NCI-H69 (cell line): ENCODE measurements around the gene C1orf167.
A peak's percentile ranks its signal among the peaks of the same experiment; 100 is the strongest.

Experiments used
- DNase-seq: peaks from one replicate; lab custom pipeline; 2025; lab: John Stamatoyannopoulos, UW

Gene C1orf167

GRCh38 chr1:11761988-11762406, at the start of gene C1orf167:
C1orf167 (plus strand) TSS chr1:11762193; CDS start chr1:11764401, 2,208 bp downstream.
- DNase-seq: peak; percentile 21

GRCh38 chr1:11712285-11712684, 49.7 kb upstream of the C1orf167 start:
- no peak for DNase-seq

- no peak for DNase-seq
These were observed 48.9 kb upstream of the C1orf167 start for GRCh38 chr1:11713095-11713494.

GRCh38 chr1:11714831-11715575, 47.0 kb upstream of the C1orf167 start:
- DNase-seq: no peak

GRCh38 chr1:11719313-11720032, 42.5 kb upstream of the C1orf167 start:
- peak; percentile 78 for DNase-seq

GRCh38 chr1:11720033-11720376, 42.0 kb upstream of the C1orf167 start:
- no peak for DNase-seq

GRCh38 chr1:11720525-11720924, 41.5 kb upstream of the C1orf167 start:
- DNase-seq: no peak

- DNase-seq: no peak
These were observed 40.7 kb upstream of the C1orf167 start for GRCh38 chr1:11721311-11721710.

GRCh38 chr1:11722538-11722937, 39.5 kb upstream of the C1orf167 start:
- no peak for DNase-seq

- peak; percentile 72 for DNase-seq
These were observed 36.4 kb upstream of the C1orf167 start for GRCh38 chr1:11725616-11726015.

- DNase-seq: no peak
These were observed 34.9 kb upstream of the C1orf167 start for GRCh38 chr1:11727119-11727518.

GRCh38 chr1:11728126-11728806, 33.7 kb upstream of the C1orf167 start:
- peak; percentile 63 for DNase-seq

GRCh38 chr1:11729155-11729497, 32.9 kb upstream of the C1orf167 start:
- DNase-seq: no peak

- DNase-seq: peak; percentile 49
These were observed 32.2 kb upstream of the C1orf167 start for GRCh38 chr1:11729498-11730428.

- DNase-seq: no peak
These were observed 31.5 kb upstream of the C1orf167 start for GRCh38 chr1:11730429-11730891.

GRCh38 chr1:11731691-11732283, 30.2 kb upstream of the C1orf167 start:
- no peak for DNase-seq

- DNase-seq: no peak
These were observed 28.7 kb upstream of the C1orf167 start for GRCh38 chr1:11733306-11733705.

GRCh38 chr1:11735531-11735853, 26.5 kb upstream of the C1orf167 start:
- no peak for DNase-seq

GRCh38 chr1:11735854-11736745, 25.9 kb upstream of the C1orf167 start, which contains the start of gene AGTRAP:
AGTRAP (plus strand) TSS chr1:11736136; CDS start chr1:11736209, 73 bp downstream.
- DNase-seq: peak; percentile 94
